Activated CD8-positive, alpha-beta memory T cell treated with anti-CD3 and anti-CD28 coated beads, Interleukin-2, amount 50 U/mL, for 1 hour (primary cell): ENCODE data around the gene SLC45A3.
"Not testable (repeated sequence)": the region's sequence is repeated elsewhere in the genome, so short reads cannot be mapped to it uniquely, and the experiment has no call there.

Experiments
- DNase-seq: peaks from one replicate; pipeline ENCODE4 v3.0.0-alpha.2; 2020; ENCODE audit errors: extremely low read depth

The SLC45A3 gene

GRCh38 chr1:205680073-205680851 is at the start of gene SLC45A3:
SLC45A3 (minus strand) TSS chr1:205680509; CDS start chr1:205664656, 15,853 bp downstream.
- no peak for DNase-seq

GRCh38 chr1:205726619-205727125 is 46.4 kb upstream of the SLC45A3 start:
- DNase-seq: no peak

- DNase-seq: no peak
Observed at GRCh38 chr1:205725514-205725913, 45.2 kb upstream of the SLC45A3 start.

DNA sequence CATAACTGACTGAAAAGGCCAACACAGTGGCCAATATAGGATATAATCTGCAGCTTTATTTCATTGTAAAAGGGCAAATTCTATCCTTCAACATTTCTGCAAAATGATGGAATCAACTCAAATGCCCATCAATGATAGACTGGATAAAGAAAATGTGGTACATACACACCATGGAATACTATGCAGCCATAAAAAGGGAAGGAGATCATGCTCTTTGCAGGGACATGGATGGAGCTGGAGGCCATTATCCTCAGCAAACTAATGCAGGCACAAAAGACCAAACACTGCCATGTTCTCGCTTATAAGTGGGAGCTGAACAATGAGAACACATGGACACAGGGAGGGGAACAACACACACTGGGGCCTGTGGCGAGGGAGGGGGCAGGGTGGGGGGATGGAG is 40.4 kb upstream of the SLC45A3 start:
- not testable (repeated sequence) for DNase-seq

DNA sequence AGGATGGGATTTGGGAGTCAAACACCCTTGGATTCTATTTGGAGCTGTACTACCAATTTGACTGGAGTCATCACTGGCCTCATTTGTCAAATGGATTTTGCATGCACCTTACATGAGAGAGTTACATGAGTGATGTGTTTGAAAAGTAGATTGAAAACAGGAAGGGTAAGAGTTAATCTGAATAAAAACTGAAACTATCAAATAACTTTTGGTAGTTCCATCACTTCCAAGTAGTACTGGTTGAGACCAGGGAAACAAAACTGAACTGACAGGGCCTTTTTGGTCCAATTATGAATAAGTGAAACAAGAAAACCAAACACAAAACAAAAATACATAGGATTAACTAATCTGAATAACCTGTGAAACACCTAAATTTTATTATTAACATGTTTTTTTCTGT is 39.5 kb upstream of the SLC45A3 start:
- DNase-seq: no peak

GRCh38 chr1:205719015-205719414 is 38.7 kb upstream of the SLC45A3 start:
- DNase-seq: no peak

DNA sequence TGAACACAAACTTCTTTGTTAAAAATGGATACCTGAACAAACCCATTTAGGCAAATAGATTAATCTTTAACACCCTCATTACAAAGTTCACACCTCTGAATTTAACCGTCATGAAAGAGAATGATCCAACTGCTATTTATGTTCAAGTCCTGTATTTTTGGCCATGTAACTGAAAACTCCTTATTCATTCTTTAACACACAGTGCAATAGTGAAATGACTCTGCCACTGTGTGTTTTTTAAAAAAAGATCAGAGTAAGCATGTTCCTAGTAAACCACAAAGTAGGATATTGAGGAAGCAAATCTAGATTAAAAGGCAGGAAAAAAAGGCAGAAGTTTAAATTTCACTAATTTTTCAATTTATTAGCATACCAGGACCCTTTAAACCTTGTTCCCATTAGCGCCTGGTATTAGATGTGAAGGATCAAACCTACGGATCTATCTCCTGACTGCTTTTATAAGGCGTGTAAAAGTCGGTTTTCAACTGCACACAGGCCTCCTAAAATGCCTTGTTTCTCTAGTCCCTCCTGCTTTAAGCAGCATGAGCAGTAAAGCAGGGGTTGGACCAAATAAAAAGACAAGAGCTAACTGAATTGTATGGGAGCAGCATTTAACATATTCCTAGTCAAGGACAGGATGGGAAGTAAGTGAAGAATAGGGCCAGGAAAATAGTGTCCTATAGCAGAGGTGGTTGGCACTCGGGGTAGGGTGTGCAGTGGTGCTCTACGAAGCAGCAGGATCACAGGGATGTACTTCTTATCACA is 36.2 kb upstream of the SLC45A3 start:
- DNase-seq: no peak

DNA sequence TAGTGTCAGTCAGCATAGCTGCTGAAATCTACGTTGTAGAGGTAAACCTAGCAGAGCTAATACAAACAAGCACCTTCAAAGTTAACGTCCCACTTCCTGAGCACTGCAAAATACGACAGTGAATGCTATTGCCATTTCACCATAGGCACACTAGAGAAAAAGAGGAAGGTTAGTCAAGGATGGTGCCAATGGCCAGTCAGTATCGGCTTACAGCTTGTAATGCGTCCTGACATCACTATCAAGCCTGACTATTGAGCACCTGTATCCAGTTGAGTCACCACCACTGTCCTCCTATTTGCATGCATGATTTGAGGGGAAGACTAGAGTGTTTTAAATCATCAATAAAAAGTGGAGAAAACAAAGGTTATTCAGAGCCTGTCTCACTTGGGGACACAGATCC is 35.3 kb upstream of the SLC45A3 start:
- no peak for DNase-seq

GRCh38 chr1:205714906-205715246 is 34.6 kb upstream of the SLC45A3 start:
- DNase-seq: no peak

- no peak for DNase-seq
Observed at GRCh38 chr1:205714190-205714905, 34.0 kb upstream of the SLC45A3 start.

GRCh38 chr1:205711105-205712048 is 31.1 kb upstream of the SLC45A3 start:
- DNase-seq: peak; percentile 55

DNA sequence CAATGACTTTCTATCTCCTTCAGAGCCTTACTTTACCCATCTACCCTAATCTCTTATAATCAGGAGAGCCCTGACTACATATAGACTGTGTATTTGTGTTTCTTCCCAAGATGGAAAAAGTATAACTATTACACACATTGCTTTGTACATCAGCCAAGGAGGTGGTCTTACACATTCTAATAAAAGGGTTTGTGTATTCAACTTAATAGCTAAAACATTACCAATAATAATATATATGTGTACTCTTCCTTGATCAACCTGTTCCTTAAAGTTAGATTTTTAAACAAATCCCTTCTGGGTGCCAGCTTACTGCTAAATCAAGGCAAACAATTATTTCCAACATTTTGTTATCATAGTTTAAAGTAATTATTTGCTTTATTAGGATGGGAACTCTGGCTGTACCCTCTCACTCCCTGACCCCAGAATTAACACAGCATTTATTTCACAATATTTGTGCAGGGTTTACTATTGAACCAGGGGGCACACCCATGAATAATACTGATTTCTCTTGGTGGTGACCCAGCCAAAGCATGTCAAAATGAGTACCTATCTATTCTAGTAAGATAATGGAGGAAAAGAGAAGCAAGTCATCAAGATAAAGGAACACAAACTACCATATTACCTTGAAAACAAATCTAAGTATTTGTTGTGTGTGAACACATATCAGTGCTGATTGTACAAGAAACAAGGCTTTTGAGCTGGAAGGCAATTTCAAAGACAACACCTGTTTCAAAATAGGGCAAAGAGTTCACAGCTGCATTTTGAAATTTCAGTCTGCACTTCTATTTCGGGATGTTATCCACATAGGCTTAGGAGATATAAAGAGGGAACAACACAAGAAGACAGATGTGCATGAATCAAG is 30.1 kb upstream of the SLC45A3 start:
- DNase-seq: no peak

- DNase-seq: no peak
Observed at GRCh38 chr1:205709640-205710039, 29.3 kb upstream of the SLC45A3 start.

DNA sequence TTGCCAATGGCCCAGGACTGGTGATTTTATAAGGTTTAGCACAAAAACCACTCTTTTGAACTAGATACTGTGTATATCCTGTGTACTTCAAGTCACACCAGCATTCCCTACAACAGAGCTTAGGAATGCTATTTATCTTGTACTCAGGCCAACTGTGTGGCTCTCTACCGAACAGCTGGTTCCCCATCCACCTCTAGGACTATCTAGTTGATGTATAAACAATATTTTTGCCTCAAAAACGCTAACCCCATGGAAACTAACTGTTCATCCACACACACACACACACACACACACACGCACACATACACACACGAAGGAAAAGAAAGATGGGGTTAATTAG is 28.7 kb upstream of the SLC45A3 start:
- no peak for DNase-seq

GRCh38 chr1:205706601-205707502 is 26.5 kb upstream of the SLC45A3 start:
- no peak for DNase-seq

GRCh38 chr1:205704903-205705302 is 24.6 kb upstream of the SLC45A3 start:
- DNase-seq: no peak

- DNase-seq: no peak
Observed at GRCh38 chr1:205703072-205703471, 22.8 kb upstream of the SLC45A3 start.

DNA sequence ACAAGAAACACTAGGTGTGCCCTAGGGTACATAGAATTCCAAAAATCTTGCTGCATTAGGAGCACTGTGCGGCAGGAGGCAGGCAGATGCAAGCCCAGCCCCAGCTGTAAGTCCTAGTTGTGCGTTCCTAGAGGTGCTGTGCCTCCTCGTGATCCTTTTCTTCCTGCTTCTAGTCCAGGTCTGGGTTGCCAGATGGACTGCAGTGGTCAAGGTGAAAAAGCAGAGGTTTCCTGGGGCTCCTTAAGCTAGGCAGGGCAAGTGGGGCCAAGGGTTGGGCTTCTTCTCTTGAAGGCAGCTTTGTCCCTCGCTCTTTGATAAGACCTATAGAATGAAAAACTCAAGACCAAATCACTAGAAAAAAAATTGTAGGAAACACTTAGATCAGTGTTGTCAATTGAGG is 21.6 kb upstream of the SLC45A3 start:
- DNase-seq: no peak

DNA sequence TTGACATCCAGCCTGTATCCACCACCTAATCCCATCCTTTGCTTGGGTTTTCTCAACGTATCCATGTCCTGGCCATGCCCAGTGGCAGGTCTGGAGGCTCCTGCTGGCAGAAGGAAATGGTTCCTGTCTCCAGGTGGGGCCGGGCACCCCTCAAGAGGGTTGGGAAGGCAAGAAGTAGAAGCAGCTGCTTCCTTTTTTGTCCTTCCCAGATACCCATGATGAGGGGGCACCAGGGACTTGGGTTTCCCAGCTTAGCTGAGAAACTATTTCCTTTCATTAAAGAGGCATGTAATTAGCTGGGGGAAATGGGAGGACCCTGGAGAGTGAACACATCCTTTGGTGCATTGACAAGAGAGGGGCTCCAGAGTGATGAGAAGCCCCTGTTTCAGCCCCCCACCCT is 21.1 kb upstream of the SLC45A3 start:
- DNase-seq: no peak
